Measurements from ENCODE around the gene HIPK1.
"Not testable (repeated sequence)": the region's sequence is repeated elsewhere in the genome, so short reads cannot be mapped to it uniquely, and the experiment has no call there.

HIPK1 gene

GRCh38 chr1:113983826-113984225, 54.7 kb downstream of the HIPK1 start:
- DNase-seq, result no peak

- DNase-seq, result no peak
Observed at GRCh38 chr1:113984710-113985109, 55.6 kb downstream of the HIPK1 start.

- DNase-seq, result no peak
Observed at GRCh38 chr1:113986802-113987201, 57.7 kb downstream of the HIPK1 start.

- DNase-seq, result no peak
Observed at GRCh38 chr1:113987259-113987658, 58.1 kb downstream of the HIPK1 start.

- DNase-seq, result no peak
Observed at GRCh38 chr1:113990530-113990929, 61.4 kb downstream of the HIPK1 start.

- DNase-seq, result no peak
Observed at GRCh38 chr1:113990961-113991360, 61.8 kb downstream of the HIPK1 start.

- peak; percentile 58 for DNase-seq
Observed at GRCh38 chr1:113991467-113991997, 62.4 kb downstream of the HIPK1 start.

GRCh38 chr1:113993072-113993471, 63.9 kb downstream of the HIPK1 start:
- no peak for DNase-seq

GRCh38 chr1:113993766-113994165, 64.6 kb downstream of the HIPK1 start:
- no peak for DNase-seq

- no peak for DNase-seq
Observed at GRCh38 chr1:113995382-113995781, 66.3 kb downstream of the HIPK1 start.

- no peak for DNase-seq
Observed at GRCh38 chr1:113998361-113998760, 69.2 kb downstream of the HIPK1 start.

GRCh38 chr1:113999233-113999632, 70.1 kb downstream of the HIPK1 start:
- no peak for DNase-seq

- DNase-seq, result no peak
Observed at GRCh38 chr1:113999799-114000198, 70.7 kb downstream of the HIPK1 start.

- DNase-seq, result no peak
Observed at GRCh38 chr1:114000406-114000805, 71.3 kb downstream of the HIPK1 start.

- no peak for DNase-seq
Observed at GRCh38 chr1:114002492-114003239, 73.5 kb downstream of the HIPK1 start.

- DNase-seq, result no peak
Observed at GRCh38 chr1:114003431-114003830, 74.3 kb downstream of the HIPK1 start.

- not testable (repeated sequence) for DNase-seq
Observed at GRCh38 chr1:114006825-114007224, 77.7 kb downstream of the HIPK1 start.

- DNase-seq, result no peak
Observed at GRCh38 chr1:114008480-114008941, 79.4 kb downstream of the HIPK1 start.

- DNase-seq, result no peak
Observed at GRCh38 chr1:114008993-114009392, 79.9 kb downstream of the HIPK1 start.

GRCh38 chr1:114009393-114009792, 80.3 kb downstream of the HIPK1 start:
- DNase-seq, result no peak

GRCh38 chr1:114010433-114011184, 81.5 kb downstream of the HIPK1 start:
- DNase-seq, result no peak

GRCh38 chr1:114011796-114012195, 82.7 kb downstream of the HIPK1 start:
- no peak for DNase-seq

GRCh38 chr1:114015075-114015474, 86.0 kb downstream of the HIPK1 start:
- DNase-seq, result no peak

GRCh38 chr1:114019724-114020123, 90.6 kb downstream of the HIPK1 start:
- not testable (repeated sequence) for DNase-seq

Measured in DMS79 (cell line).